ENCODE data around the gene MRPL49. TPM values are rescaled to one million over a fixed set of nuclear protein-coding genes. Genes with fewer than 3 reads are reported as not detected.
A peak's percentile ranks its signal among the peaks of the same experiment; 100 is the strongest.

Gene MRPL49
- total and polyA plus RNA-seq, 8 donors, result 39.3 to 47.2 (median 43.7) TPM

GRCh38 chr11:65090628-65091027, 31.5 kb upstream of the MRPL49 start:
- H3K36me3 ChIP-seq, result peaks cover 0 to 46% of the 10 kb centered on the region in 2 donors
- H3K4me3 ChIP-seq, result no peak overlapping the region
- H3K27ac ChIP-seq, result no peak overlapping the region
- intact Hi-C loops (cut with DNase I), result no loop called here
- no peak for DNase-seq
- H3K9me3 ChIP-seq, result no peaks in the 10 kb centered on the region
- peaks cover under 1 to 8% of the 10 kb centered on the region in 2 donors for H3K4me1 ChIP-seq
- TF ChIP-seq, protein P1, sequence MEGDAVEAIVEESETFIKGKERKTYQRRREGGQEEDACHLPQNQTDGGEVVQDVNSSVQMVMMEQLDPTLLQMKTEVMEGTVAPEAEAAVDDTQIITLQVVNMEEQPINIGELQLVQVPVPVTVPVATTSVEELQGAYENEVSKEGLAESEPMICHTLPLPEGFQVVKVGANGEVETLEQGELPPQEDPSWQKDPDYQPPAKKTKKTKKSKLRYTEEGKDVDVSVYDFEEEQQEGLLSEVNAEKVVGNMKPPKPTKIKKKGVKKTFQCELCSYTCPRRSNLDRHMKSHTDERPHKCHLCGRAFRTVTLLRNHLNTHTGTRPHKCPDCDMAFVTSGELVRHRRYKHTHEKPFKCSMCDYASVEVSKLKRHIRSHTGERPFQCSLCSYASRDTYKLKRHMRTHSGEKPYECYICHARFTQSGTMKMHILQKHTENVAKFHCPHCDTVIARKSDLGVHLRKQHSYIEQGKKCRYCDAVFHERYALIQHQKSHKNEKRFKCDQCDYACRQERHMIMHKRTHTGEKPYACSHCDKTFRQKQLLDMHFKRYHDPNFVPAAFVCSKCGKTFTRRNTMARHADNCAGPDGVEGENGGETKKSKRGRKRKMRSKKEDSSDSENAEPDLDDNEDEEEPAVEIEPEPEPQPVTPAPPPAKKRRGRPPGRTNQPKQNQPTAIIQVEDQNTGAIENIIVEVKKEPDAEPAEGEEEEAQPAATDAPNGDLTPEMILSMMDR (IDR thresholded peaks at IDR 0.05), result no peak
- no peaks in the 10 kb centered on the region for H3K27me3 ChIP-seq
- ATAC-seq, result no peak

GRCh38 chr11:65095427-65095826, 26.7 kb upstream of the MRPL49 start:
- TF ChIP-seq, protein P1 (IDR thresholded peaks at IDR 0.05), result no peak
- Histone ChIP-seq H3K27ac (peak overlapping the region in 1 of 2 donors; percentile 89), H3K27me3 (no peaks in the 10 kb centered on the region), H3K4me3 (peak overlapping the region; percentile 74 to 89), H3K4me1 (peaks cover 3 to 23% of the 10 kb centered on the region in 2 donors), H3K9me3 (no peaks in the 10 kb centered on the region), H3K36me3 (no peaks in the 10 kb centered on the region)
- DNase-seq (no peak), ATAC-seq (no peak)
- intact Hi-C loops (cut with DNase I), result no loop called here

DNA sequence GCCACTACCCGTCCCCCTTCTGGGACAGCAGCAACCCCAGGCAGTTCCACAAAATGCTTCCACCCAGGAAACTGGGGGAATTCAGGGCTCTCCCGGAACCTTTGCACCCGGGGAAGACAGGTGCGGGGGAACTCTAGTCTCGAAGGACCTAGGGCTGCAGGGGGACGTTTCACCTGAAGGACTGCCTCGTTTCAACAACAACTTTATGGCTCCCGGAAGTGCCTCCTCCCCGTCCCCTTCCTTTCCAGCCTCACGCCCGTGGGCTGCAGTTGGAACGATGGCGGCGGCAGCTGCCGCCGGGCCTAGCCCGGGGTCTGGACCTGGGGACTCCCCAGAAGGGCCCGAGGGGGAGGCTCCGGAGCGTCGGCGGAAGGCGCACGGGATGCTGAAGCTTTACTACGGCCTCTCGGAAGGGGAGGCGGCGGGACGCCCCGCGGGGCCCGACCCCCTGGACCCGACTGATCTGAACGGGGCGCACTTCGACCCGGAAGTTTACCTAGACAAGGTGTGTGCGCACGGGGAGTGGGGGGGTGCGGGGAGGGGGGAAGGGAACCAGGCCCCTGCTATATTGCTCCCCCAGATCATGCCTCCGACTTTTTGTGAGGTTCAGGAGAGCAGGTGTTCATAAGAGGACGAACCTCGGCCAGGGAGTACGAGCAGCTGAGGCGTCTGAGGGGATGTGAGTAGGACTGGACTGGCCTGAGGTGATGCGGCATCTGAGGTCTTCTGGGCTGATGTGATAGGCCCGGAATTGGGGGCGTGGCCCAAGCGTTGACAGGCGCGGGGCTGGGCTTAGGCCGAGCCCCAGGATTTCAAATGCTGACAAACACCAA, 25.9 kb upstream of the MRPL49 start, which contains the start of gene VPS51:
Gene VPS51 (plus strand): TSS at position 241 of the 833 bp plus-strand sequence. CDS start 37 bp downstream, at position 278.
- intact Hi-C loops (cut with DNase I), result no loop called here
- no peaks in the 10 kb centered on the region for H3K9me3 ChIP-seq
- H3K4me1 ChIP-seq, result peaks cover 3 to 24% of the 10 kb centered on the region in 2 donors
- DNase-seq (peak; percentile 81 to 95 (median 88)), ATAC-seq (peak; percentile 97)
- H3K27ac ChIP-seq, result peak within 1 kb of the TSS; percentile 87 to 89
- TF ChIP-seq, protein P1 (IDR thresholded peaks at IDR 0.05), result no peak
- H3K4me3 ChIP-seq, result peak within 1 kb of the TSS; percentile 74 to 89
- no peaks in the 10 kb centered on the region for H3K27me3 ChIP-seq
- H3K36me3 ChIP-seq, result no peaks in the 10 kb centered on the region

DNA sequence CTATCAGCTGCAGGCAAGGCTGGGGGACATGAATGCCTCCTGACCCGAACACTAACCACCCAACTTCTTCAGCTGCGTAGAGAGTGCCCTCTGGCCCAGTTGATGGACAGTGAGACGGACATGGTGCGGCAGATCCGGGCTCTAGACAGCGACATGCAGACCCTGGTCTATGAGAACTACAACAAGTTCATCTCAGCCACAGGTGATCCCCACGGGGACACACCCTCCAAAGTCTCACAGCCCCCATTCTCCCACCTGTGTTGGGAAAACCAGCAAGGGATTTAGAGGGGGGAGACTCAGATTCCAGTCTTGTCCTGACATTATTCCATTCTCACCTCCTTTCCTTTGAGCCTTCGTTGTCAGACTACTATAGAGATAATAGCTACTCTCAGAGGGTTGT, 25.2 kb upstream of the MRPL49 start:
- Histone ChIP-seq H3K4me1 (peaks cover 3 to 26% of the 10 kb centered on the region in 2 donors), H3K27ac (peak overlapping the region; percentile 87 to 89), H3K9me3 (no peaks in the 10 kb centered on the region), H3K27me3 (no peaks in the 10 kb centered on the region), H3K36me3 (no peaks in the 10 kb centered on the region), H3K4me3 (peak overlapping the region; percentile 74 to 89)
- no peak for DNase-seq
- no peak for ATAC-seq
- TF ChIP-seq, protein P1 (IDR thresholded peaks at IDR 0.05), result no peak
- intact Hi-C loops (cut with DNase I), result no loop called here

DNA sequence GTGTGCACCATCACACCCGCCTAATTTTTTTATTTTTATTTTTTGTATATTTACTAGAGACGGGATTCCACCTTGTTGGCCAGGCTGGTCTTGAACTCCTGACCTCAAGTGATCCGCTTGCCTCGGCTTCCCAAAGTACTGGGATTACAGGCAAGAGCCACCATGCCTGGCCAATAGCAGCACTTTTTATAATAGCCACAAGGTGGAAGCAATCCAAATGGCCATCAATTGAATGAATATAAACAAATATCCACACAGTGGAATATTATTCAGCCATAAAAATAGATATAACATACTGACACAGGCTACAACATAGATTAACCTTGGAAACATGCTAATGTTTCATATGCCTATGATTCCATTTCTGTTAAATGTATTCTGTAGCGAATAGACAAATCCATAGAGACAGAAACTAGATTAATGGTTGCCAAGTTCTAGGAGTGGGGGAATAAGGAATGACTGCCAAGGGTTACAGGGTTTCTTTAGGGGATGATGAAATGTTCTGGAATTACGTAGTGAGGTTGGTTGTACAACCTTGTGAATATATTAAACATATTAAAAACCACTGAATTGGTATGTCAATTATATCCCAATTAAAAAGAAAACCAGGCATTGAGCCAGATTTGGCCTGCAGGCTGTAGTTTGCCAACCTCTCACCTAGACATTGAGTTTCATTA, 21.3 kb upstream of the MRPL49 start:
- intact Hi-C loops (cut with DNase I), result no loop called here
- peaks cover under 1 to 34% of the 10 kb centered on the region in 2 donors for H3K4me1 ChIP-seq
- no peak for DNase-seq
- H3K4me3 ChIP-seq, result no peak overlapping the region
- ATAC-seq, result no peak
- peaks cover 0 to 9% of the 10 kb centered on the region in 2 donors for H3K36me3 ChIP-seq
- no peaks in the 10 kb centered on the region for H3K9me3 ChIP-seq
- H3K27me3 ChIP-seq, result no peaks in the 10 kb centered on the region
- TF ChIP-seq, protein P1 (IDR thresholded peaks at IDR 0.05), result no peak
- H3K27ac ChIP-seq, result no peak overlapping the region

Measured in left lung (tissue), 10 donors.